Measurements from ENCODE around the gene RABL6. TPM values are rescaled to one million over a fixed set of nuclear protein-coding genes. Genes with fewer than 3 reads are reported as not detected.
"Not testable (repeated sequence)": the region's sequence is repeated elsewhere in the genome, so short reads cannot be mapped to it uniquely, and the experiment has no call there.

The RABL6 gene
- total RNA-seq, 3 donors from 2014 or later (not counting 1 experiment from before 2014, with no cell fraction given) = 72.7 to 82.5 (median 75.9) TPM

DNA sequence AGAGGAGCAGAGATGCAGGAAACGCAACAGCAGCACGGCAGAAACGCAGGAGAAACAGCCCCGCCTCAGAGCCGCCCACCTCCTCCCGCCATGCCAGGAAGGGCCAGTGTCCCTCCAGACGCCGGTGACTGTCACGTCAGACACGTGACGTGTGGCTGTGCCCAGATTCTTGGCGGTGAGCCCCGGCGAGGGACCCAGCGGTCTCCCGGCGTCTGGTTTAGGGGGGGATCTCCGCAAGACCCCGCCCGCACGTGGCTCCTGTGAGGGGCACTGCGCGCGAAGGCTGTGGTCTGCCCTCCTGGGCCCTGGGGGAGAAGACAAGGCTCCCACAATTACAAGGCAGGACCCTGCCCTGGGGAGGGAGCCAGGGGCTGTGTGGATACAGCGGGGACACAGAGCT is 47.3 kb upstream of the RABL6 start:
- no peak overlapping the region for H3K4me3 ChIP-seq (ENCODE audit: low read length)
- ATAC-seq (no peak), DNase-seq (no peak)
- Mint-ChIP-seq H3K36me3 (no peaks in the 10 kb centered on the region), H3K27ac (no peak overlapping the region), H3K27me3 (ENCODE audit: low read depth in 2 of 2) (peaks cover 0 to 5% of the 10 kb centered on the region in 2 donors), H3K4me3 (no peak overlapping the region), H3K4me1 (no peaks in the 10 kb centered on the region), H3K9me3 (no peaks in the 10 kb centered on the region)
- no peak overlapping the region for H3K27ac ChIP-seq (ENCODE audit: low read length)
- intact Hi-C loops (cut with micrococcal nuclease) = no loop called here
- 81% methylated on average over 25 of the region's 25 CpGs for WGBS (ENCODE audit: insufficient coverage)
- H3K9me3 ChIP-seq (ENCODE audit: control insufficient read depth, insufficient read depth, low read length) = no peaks in the 10 kb centered on the region
- H3K27me3 ChIP-seq (ENCODE audit: control insufficient read depth, insufficient read depth, low read length) = no peaks in the 10 kb centered on the region
- H3K36me3 ChIP-seq (ENCODE audit: control insufficient read depth, insufficient read depth, low read length) = no peaks in the 10 kb centered on the region
- peaks cover 15% of the 10 kb centered on the region for H3K4me1 ChIP-seq (ENCODE audit: control insufficient read depth, insufficient read depth, low read length)
- TF ChIP-seq, protein P1, sequence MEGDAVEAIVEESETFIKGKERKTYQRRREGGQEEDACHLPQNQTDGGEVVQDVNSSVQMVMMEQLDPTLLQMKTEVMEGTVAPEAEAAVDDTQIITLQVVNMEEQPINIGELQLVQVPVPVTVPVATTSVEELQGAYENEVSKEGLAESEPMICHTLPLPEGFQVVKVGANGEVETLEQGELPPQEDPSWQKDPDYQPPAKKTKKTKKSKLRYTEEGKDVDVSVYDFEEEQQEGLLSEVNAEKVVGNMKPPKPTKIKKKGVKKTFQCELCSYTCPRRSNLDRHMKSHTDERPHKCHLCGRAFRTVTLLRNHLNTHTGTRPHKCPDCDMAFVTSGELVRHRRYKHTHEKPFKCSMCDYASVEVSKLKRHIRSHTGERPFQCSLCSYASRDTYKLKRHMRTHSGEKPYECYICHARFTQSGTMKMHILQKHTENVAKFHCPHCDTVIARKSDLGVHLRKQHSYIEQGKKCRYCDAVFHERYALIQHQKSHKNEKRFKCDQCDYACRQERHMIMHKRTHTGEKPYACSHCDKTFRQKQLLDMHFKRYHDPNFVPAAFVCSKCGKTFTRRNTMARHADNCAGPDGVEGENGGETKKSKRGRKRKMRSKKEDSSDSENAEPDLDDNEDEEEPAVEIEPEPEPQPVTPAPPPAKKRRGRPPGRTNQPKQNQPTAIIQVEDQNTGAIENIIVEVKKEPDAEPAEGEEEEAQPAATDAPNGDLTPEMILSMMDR (IDR thresholded peaks at IDR 0.05) = no peak

- intact Hi-C loops (cut with micrococcal nuclease); H3K4me3 Mint-ChIP-seq; H3K27me3 ChIP-seq (ENCODE audit: control insufficient read depth, insufficient read depth, low read length); H3K36me3 ChIP-seq (ENCODE audit: control insufficient read depth, insufficient read depth, low read length); H3K27ac Mint-ChIP-seq; H3K9me3 ChIP-seq (ENCODE audit: control insufficient read depth, insufficient read depth, low read length); H3K4me1 Mint-ChIP-seq; ATAC-seq; H3K27ac ChIP-seq (ENCODE audit: low read length); H3K27me3 Mint-ChIP-seq (ENCODE audit: low read depth in 2 of 2); H3K4me3 ChIP-seq (ENCODE audit: low read length); H3K36me3 Mint-ChIP-seq; H3K9me3 Mint-ChIP-seq: not testable (repeated sequence)
- 57% methylated on average over 22 of the region's 22 CpGs for WGBS (ENCODE audit: insufficient coverage)
- peak in 1 of 2 donors; percentile 39 for DNase-seq
- H3K4me1 ChIP-seq (ENCODE audit: control insufficient read depth, insufficient read depth, low read length) = peaks cover 16% of the 10 kb centered on the region
These were observed 46.8 kb upstream of the RABL6 start for GRCh38 chr9:136760834-136761544.

DNA sequence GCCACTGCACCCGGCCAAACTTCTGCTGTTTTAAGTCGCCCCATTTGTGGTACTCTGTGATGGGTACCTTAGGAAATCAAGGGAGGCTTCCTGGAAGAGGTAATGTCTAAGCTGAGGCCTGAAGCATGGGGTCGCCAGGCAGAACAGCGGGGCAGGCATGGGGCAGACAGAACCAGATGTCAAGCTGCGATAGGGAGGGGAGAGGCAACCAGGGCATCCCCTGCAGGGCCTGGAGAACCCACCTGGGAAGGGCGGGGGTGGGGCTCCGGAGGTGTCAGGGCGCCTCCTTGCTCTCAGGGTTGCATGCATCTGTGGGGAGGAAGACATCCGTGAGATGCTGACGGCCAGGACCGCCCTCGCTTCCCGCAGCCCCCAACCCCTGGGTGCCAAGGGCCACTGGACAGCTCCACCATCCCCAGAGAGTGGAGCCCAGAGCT is 46.2 kb upstream of the RABL6 start:
- Mint-ChIP-seq H3K4me1 (no peaks in the 10 kb centered on the region), H3K9me3 (no peaks in the 10 kb centered on the region), H3K27ac (no peak overlapping the region), H3K27me3 (ENCODE audit: low read depth in 2 of 2) (peaks cover 0 to 5% of the 10 kb centered on the region in 2 donors), H3K4me3 (no peak overlapping the region), H3K36me3 (no peaks in the 10 kb centered on the region)
- ATAC-seq (no peak), DNase-seq (no peak)
- 90% methylated on average over 13 of the region's 13 CpGs for WGBS (ENCODE audit: insufficient coverage)
- Histone ChIP-seq H3K36me3 (ENCODE audit: control insufficient read depth, insufficient read depth, low read length) (no peaks in the 10 kb centered on the region), H3K4me1 (ENCODE audit: control insufficient read depth, insufficient read depth, low read length) (peaks cover 19% of the 10 kb centered on the region), H3K27me3 (ENCODE audit: control insufficient read depth, insufficient read depth, low read length) (no peaks in the 10 kb centered on the region), H3K27ac (ENCODE audit: low read length) (no peak overlapping the region), H3K9me3 (ENCODE audit: control insufficient read depth, insufficient read depth, low read length) (no peaks in the 10 kb centered on the region), H3K4me3 (ENCODE audit: low read length) (no peak overlapping the region)
- intact Hi-C loops (cut with micrococcal nuclease) = no loop called here
- TF ChIP-seq, protein P1 (IDR thresholded peaks at IDR 0.05) = no peak

DNA sequence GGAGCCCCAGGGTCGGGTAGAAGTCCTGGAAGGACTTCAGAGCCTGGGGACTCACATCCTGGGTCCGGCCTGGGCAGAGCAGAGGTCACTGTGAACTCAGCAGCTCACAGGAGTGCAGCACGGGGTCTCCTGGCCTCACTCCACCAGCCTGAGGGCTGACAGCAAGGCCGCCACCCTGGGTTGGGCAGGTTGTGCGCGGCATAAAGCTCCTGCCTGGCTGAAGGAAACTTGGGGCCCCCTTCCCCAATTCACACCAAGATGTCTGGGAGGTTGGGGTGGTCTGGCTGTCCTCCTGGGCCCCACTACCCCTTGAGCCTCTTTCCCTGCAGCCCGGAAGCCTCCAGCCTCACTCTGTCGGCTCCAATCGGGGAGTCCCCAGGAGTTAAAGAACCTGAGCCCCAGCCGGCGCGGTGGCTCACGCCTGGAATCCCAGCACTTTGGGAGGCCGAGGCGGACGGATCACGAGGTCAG is 45.5 kb upstream of the RABL6 start:
- H3K27ac ChIP-seq (ENCODE audit: low read length) = no peak overlapping the region
- no peaks in the 10 kb centered on the region for H3K36me3 ChIP-seq (ENCODE audit: control insufficient read depth, insufficient read depth, low read length)
- TF ChIP-seq, protein P1 (IDR thresholded peaks at IDR 0.05) = no peak
- Mint-ChIP-seq H3K4me1 (no peaks in the 10 kb centered on the region), H3K27me3 (ENCODE audit: low read depth in 2 of 2) (peaks cover 7 to 10% of the 10 kb centered on the region in 2 donors), H3K36me3 (no peaks in the 10 kb centered on the region), H3K9me3 (no peaks in the 10 kb centered on the region), H3K27ac (no peak overlapping the region), H3K4me3 (no peak overlapping the region)
- no peak for ATAC-seq
- DNase-seq = no peak
- no peak overlapping the region for H3K4me3 ChIP-seq (ENCODE audit: low read length)
- WGBS (ENCODE audit: insufficient coverage) = 91% methylated on average over 15 of the region's 17 CpGs
- intact Hi-C loops (cut with micrococcal nuclease) = no loop called here
- H3K4me1 ChIP-seq (ENCODE audit: control insufficient read depth, insufficient read depth, low read length) = peaks cover 25% of the 10 kb centered on the region
- H3K9me3 ChIP-seq (ENCODE audit: control insufficient read depth, insufficient read depth, low read length) = no peaks in the 10 kb centered on the region
- no peaks in the 10 kb centered on the region for H3K27me3 ChIP-seq (ENCODE audit: control insufficient read depth, insufficient read depth, low read length)
